CD4-positive, CD25-positive, alpha-beta regulatory T cell (primary cell): ENCODE measurements around the gene ATE1. TPM values are rescaled to one million over a fixed set of nuclear protein-coding genes. Genes with fewer than 3 reads are reported as not detected.

ENCODE experiments used
- polyA plus RNA-seq, 4 donors: library from polyadenylated mRNA; unstranded; fragments of 300-500 nt; fragmentation: Illumina TruSeq; gene quantifications; one replicate each; pipeline ENCODE4 v1.2.3, GENCODE V29; 2021
- total RNA-seq: library from RNA; stranded (reverse); gene quantifications from one replicate; pipeline ENCODE4 v1.2.3, GENCODE V29; 2022

The ATE1 gene
- total and polyA plus RNA-seq, 5 donors from 2014 or later, result 29.9 to 39.5 (median 34.5) TPM

Other genes with a start within 250 kb of the ATE1 start
- gene NSMCE4A, start 47.2 kb upstream of the ATE1 start, total RNA-seq, result 52.0 TPM
- 10 to 100 TPM; 42.7 to 59.7 (median 56.7) TPM for gene NSMCE4A, start 47.2 kb upstream of the ATE1 start, polyA plus RNA-seq
- gene TACC2, start 61.1 kb upstream of the ATE1 start, total RNA-seq, result not detected
- gene TACC2, start 61.1 kb upstream of the ATE1 start, polyA plus RNA-seq, result not detected